HG02840 (cell line): Measurements from ENCODE around the gene GRIP2.

Source experiments
- ATAC-seq: cut with Tn5 transposase; IDR thresholded peaks from one replicate; pipeline ENCODE4 v1.9.1; 2021; ENCODE audit warnings: mild to moderate bottlenecking, moderate library complexity, moderate number of reproducible peaks; ENCODE audit not compliant: unreplicated experiment, low FRiP score

The GRIP2 gene

DNA sequence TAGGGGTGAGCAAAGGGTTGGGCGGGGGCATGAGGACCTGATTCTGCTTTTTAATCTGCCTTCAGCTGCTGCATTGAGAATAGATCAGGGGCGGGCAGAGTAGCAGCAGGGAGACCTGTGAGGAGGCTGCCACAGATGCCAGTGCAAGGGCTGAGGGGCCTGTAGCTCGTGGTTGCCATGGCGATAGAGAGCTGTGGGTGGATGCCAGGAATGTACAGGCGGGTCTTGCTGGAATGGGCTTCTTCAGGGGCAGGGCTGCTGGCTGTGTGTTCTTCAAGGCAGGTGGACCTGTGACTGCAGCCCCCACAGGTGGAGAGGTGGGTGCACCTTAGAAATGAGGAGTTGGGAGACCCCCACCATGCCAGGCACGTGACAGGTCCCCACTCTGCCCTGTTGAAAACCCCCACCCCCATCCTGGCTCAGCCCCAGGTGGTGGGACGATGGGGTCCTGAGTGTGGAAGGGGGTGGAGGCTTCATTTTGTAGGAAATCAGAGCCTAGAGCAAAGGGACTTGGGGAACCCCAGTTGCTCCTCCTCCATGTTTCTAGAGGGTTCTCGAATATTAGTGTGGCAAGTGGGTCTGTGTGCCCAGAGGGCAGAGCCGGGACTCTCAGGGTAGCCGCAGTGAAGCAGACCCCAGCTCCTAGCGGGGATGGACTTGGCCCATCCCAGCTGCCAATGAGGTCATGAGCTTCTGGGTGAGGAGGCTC lies 99.5 kb downstream of the GRIP2 start:
- ATAC-seq = no peak

DNA sequence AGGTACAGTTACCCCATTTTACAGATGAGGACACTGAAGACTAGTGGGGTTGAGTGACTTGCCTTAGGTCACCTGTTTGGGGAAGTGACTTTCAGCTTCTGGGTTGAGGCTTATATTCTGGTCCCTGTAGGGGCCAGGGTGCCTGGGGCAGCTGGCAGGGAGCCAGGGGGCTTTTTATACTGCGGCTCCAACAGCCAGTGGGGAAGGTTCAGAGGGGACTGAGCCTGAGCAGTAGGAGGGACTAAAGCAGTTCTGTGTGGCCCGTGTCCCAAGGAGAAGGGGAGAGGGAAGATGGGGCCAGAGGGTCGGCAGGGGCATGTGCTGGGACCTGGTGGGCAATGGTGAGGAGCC lies 100.0 kb downstream of the GRIP2 start:
- ATAC-seq = no peak

DNA sequence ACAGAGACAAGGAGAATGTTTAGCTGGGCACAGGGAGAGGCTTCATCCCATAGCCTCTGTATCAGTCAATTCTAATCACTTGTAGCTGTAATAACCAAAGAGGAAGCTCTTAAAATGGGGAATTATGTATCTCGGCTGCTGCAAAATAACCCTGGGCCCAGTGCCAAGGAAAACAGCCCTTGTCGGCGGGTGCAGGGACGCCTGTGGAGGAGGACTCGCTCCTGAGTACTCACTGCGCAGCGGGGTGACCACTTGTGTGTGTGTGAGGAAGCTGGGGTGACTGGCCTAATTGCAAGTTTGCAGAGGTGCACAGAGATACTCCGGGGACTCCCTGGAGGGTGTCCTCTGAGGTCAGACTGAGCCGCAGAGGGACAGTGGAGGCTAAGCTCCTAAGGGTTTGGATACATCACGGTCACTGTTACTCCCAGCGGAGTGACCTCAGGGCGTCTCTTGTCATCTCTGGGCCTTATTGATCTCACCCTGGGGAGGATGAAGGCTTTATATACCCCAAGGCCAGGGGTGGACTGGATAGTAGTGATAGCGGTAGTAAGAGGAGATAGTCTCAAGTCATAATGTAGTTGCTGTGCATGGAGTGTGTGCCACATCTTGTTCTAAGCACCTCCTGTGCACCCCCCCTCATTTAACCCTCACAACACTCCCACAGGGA lies 100.5 kb downstream of the GRIP2 start:
- ATAC-seq = no peak
